ENCODE measurements around the gene ARL3.

Gene ARL3

DNA sequence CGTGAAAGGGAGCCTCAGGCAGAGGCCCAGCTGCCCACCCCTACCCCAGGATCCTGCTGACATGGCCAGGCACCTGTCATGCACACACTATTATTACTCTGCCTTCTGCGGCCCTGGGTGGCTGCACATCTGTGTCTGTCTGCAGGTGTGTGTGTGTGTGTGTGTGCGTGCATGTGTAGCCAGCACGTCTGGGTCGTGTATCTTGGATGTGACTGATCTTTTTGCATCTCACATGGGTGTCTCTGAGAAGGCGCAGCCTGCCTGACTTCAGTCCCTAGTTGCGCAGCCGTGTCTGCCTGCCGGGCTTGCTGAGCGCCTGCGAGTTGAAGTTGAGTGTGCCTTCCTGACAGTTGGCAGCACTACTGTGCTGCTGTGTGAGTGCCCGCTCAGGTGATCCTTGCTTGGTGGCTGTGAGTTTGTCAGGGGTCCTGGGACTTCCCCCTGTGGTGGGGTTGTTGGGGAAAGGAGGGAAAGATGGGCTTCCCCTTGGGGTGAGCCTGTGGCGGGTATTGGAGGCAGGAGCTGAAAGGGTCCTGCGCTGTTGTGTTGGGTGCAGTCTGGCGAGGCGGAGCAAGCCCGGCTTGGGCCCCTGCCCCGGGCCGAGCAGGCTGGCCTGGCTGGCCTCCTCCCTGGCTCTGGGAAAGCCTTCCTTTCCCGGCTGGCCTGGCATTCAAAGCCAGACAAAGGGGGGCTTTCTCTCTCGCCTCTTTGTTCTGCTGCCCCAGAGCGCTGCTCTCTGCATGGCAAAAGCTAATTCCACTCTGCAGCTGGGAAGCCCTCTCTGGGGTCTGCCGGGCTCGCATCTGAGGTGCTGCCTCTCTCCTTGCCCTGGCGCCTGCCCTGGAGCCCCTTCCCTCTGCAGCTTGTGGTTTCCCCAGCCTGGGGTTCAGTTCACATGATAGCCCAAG, 65.1 kb downstream of the ARL3 start:
- peak overlapping the region; percentile 89 for H3K27ac Mint-ChIP-seq
- peaks cover 75% of the 10 kb centered on the region for H3K4me1 Mint-ChIP-seq (ENCODE audit: low read depth)
- H3K27me3 Mint-ChIP-seq: no peaks in the 10 kb centered on the region
- H3K4me3 Mint-ChIP-seq: peak overlapping the region; percentile 99
- H3K9me3 Mint-ChIP-seq (ENCODE audit: low read depth): no peaks in the 10 kb centered on the region
- H3K36me3 Mint-ChIP-seq: no peaks in the 10 kb centered on the region

DNA sequence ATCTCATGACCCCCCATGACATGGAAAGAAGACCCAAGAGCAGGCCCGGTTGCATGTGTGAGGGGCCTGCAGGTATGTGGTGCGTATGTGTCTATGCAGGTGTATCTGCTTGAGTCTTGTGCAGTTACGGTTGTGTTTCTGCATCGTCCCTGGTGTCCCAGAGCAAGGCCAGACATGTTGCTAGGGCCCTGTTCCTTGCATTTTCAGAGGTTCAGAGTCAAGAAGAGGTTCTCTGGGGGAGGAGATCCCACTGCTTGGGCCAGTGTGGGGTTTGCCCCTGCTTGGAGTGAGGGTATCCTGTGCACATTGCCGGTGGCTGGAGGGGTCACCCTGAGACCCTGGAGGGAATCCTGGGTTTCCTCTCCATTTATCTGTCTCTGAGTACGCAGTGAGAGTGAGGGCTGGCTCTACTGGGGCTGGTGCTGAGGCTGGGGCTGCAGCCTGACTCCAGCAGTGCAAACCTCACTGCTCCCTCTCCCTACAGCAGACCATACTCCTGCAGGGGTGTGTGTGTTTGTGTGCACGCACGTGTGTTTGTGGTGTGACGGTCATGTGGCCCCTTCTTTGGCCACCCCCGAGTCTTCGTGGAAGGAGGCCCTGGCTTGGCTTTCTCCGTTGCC, 65.8 kb downstream of the ARL3 start:
- no peaks in the 10 kb centered on the region for H3K36me3 Mint-ChIP-seq
- H3K4me3 Mint-ChIP-seq: peak overlapping the region; percentile 99
- no peaks in the 10 kb centered on the region for H3K9me3 Mint-ChIP-seq (ENCODE audit: low read depth)
- peak overlapping the region; percentile 41 for H3K27ac Mint-ChIP-seq
- no peaks in the 10 kb centered on the region for H3K27me3 Mint-ChIP-seq
- H3K4me1 Mint-ChIP-seq (ENCODE audit: low read depth): peaks cover 68% of the 10 kb centered on the region

DNA sequence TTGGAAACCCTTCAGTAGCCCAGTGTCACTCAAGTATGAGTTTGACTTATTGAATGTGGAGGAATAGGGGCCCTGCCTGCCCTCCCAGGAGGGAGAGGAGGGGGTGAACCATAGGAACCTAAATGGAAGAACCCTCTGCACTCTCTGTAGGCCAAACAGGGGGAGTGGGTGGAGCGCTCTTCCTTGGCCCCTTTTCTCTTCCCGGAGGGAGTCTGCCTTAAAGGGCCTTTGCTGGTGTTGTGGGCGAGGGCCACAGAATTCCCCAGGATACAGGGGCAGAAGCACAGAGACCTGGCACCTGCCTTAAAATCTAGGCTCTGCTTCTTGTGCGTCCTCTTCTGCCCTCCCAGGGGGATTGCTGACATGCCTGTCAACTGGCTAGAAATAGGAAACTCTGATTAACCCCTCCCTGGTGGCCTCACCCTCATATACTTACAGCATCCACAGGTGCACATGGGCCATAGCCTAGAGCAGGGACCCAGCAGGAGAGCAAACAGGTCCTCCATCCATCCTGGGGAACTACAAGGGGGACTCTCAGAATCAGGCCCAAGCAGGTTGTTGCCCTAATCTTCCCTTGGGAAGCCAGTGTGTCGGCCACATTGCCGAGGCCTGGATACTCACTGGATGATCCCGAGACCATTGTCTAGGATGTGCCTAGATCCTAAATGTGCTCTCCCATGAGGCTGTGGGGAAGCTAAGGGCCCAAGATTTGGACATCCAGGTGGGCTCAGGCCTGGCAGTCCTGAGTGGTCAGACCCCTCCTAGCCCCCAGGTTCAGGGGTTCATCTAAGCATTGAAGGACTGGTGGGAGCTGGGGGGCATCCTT, 66.5 kb downstream of the ARL3 start:
- Mint-ChIP-seq H3K27ac (peak overlapping the region; percentile 58), H3K27me3 (no peaks in the 10 kb centered on the region), H3K36me3 (no peaks in the 10 kb centered on the region), H3K4me3 (peak overlapping the region; percentile 99), H3K4me1 (ENCODE audit: low read depth) (peaks cover 62% of the 10 kb centered on the region), H3K9me3 (ENCODE audit: low read depth) (no peaks in the 10 kb centered on the region)

DNA sequence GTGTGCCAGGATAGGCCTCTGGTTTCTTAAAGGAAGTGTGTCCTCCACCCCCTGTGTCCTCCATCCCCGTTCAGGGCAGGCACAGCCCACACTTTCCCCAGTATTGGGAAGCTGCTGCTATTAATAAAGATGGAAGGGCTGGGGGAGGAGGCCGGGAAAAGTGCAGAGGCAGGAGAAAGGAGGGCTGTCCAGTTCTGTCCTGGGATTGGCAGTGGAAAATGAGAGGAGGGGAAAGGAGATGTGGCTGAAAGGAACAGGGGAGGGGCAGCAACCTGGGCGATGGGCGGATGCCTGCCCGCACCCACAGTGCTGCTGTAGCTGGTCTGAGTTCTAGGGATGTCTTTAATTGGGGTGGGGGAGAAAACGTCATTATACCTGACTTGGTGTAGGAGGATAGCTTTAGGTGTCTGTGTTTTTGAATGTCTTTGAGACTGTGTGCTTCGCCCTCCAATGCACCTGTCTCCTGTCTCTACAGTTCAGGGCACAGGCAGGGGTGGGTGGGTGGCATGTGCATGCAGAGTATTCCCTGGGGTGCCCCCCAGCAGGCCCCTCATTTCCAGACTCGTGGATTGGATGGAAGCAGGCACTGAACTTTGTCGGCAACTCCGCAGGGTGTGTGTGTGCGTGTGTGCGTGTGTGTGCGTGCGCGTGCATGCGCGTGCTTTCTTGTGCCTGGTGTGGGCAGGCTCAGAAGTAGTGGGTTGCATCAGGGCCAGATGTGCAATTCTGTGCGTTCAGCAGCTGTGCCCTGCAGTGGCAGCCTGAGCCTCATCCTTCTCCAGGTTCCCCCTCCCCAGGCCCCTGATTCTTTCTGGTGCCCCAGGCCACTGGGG, 67.4 kb downstream of the ARL3 start:
- Mint-ChIP-seq H3K4me1 (ENCODE audit: low read depth) (peaks cover 55% of the 10 kb centered on the region), H3K27me3 (no peaks in the 10 kb centered on the region), H3K27ac (peak overlapping the region; percentile 94), H3K9me3 (ENCODE audit: low read depth) (no peaks in the 10 kb centered on the region), H3K36me3 (no peaks in the 10 kb centered on the region), H3K4me3 (peak overlapping the region; percentile 99)

DNA sequence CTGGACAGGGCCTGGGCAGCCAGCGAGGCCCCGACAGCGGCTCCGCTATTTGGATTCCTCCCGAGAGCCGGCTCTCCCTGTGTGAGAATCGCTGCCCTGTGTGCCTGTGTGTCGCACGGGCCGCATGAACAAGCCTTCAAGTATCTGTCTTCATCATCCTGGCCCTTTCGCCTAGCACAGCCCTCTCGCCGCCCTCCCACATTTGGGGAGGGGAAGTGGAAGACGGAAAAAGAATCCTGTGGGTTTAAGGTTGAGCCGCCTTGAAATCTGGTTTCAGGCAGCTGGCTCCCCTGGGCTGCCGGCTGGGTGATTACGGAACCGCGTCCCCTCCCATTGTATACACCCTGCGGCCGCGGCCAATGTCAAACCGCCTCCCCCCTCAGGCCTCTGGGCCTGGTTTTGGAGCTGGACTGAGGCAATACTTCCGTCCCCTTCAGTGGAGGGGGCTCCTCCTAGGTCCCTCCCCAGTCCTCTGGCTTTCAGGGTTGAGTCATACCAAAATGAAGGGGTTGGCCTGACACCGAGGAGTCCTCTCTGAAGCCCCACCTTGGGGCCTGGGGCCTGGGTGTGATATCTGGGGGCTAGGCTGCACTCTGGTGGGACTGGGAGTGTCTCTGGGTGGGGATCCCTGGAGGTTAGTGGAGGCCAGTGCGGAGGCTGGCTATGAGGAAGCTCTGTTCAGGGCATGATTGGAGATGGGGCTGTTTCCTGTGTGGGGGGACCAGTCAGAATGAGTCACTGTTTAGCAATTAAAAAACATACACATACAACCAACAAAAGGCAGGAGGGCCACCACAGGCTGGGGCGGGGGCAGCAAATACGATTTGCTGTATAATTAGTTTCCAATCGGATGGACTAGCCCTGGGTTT, 68.2 kb downstream of the ARL3 start:
- Mint-ChIP-seq H3K4me3 (peak overlapping the region; percentile 99), H3K4me1 (ENCODE audit: low read depth) (peaks cover 53% of the 10 kb centered on the region), H3K27ac (peak overlapping the region; percentile 94)

DNA sequence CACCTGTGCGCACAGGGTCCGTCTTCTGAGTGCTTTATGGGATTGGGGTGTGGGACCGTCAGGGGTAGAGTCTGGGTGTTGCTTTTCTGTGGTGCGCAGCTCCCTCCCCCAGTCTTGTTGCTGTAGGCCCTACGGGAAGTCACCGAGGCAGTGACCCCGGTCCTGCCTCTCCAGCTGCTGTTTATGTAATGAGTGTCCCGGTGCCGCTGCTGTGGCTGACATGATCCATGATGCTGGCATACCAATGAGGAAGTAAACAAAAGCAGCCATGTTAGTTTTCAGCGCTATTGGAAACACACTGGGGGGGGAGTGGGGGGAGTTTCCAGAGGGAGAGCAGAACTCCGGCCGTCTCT, 68.8 kb downstream of the ARL3 start:
- Mint-ChIP-seq H3K27me3 (no peaks in the 10 kb centered on the region), H3K4me1 (ENCODE audit: low read depth) (peaks cover 47% of the 10 kb centered on the region), H3K27ac (peak overlapping the region; percentile 94), H3K36me3 (no peaks in the 10 kb centered on the region), H3K9me3 (ENCODE audit: low read depth) (no peaks in the 10 kb centered on the region), H3K4me3 (peak overlapping the region; percentile 99)

More for the DNA sequence above, 68.2 kb downstream of the ARL3 start:
- H3K27me3 Mint-ChIP-seq: no peaks in the 10 kb centered on the region
- no peaks in the 10 kb centered on the region for H3K36me3 Mint-ChIP-seq
- no peaks in the 10 kb centered on the region for H3K9me3 Mint-ChIP-seq (ENCODE audit: low read depth)

DNA sequence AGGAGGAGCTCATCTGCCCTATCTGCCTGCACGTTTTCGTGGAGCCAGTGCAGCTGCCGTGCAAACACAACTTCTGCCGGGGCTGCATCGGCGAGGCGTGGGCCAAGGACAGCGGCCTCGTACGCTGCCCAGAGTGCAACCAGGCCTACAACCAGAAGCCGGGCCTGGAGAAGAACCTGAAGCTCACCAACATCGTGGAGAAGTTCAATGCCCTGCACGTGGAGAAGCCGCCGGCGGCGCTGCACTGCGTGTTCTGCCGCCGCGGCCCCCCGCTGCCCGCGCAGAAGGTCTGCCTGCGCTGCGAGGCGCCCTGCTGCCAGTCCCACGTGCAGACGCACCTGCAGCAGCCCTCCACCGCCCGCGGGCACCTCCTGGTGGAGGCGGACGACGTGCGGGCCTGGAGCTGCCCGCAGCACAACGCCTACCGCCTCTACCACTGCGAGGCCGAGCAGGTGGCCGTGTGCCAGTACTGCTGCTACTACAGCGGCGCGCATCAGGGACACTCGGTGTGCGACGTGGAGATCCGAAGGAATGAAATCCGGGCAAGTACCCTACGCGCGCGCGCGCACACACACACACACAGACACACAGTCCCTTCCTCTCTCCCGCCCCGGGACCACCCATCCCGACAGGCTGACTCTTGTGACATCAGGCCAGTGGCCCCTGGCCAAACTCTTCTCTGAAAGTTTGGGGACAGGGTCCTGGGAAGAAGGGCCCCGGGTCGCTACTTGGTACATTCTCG, 69.4 kb downstream of the ARL3 start:
- Mint-ChIP-seq H3K9me3 (ENCODE audit: low read depth) (no peaks in the 10 kb centered on the region), H3K4me1 (ENCODE audit: low read depth) (peaks cover 43% of the 10 kb centered on the region), H3K27ac (peak overlapping the region; percentile 94), H3K27me3 (no peaks in the 10 kb centered on the region), H3K36me3 (no peaks in the 10 kb centered on the region), H3K4me3 (peak overlapping the region; percentile 99)

DNA sequence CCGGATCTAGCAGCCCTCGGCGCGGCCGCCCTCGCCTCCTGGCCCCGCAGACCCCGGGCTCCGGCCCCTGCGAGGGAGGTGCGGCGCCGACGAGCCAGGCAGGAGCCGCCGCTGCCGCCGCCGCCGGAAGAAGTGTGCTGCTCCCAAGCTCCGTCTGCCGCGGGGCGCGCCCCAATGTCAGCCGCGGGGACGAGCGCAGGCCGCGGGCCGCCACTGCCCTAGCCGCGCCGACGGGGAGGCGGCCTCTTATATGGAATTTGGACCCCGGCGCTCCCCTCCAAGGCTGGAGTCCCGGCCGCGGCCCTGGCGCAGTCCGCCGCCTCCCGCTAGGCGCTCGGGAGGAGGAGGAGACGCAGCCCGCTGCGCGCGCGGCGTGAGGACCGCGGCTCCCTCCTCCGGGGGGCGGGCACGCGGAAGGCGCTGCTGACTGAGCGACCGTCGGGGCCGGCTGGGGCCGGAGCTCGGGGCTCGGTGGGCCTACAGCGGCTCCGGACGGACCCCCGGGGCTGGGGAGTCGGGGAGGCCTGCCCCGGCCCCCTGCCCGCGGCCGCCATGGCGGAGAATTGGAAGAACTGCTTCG, 70.0 kb downstream of the ARL3 start, which contains the start of gene TRIM8:
TSS of gene TRIM8 (plus strand) at position 414 of the 580 bp plus-strand sequence. CDS start at position 553, 139 bp downstream.
- peaks cover 38% of the 10 kb centered on the region for H3K4me1 Mint-ChIP-seq (ENCODE audit: low read depth)
- no peaks in the 10 kb centered on the region for H3K27me3 Mint-ChIP-seq
- peak within 1 kb of the TSS; percentile 99 for H3K4me3 Mint-ChIP-seq
- no peaks in the 10 kb centered on the region for H3K9me3 Mint-ChIP-seq (ENCODE audit: low read depth)
- H3K27ac Mint-ChIP-seq: peak within 1 kb of the TSS; percentile 94
- H3K36me3 Mint-ChIP-seq: no peaks in the 10 kb centered on the region

DNA sequence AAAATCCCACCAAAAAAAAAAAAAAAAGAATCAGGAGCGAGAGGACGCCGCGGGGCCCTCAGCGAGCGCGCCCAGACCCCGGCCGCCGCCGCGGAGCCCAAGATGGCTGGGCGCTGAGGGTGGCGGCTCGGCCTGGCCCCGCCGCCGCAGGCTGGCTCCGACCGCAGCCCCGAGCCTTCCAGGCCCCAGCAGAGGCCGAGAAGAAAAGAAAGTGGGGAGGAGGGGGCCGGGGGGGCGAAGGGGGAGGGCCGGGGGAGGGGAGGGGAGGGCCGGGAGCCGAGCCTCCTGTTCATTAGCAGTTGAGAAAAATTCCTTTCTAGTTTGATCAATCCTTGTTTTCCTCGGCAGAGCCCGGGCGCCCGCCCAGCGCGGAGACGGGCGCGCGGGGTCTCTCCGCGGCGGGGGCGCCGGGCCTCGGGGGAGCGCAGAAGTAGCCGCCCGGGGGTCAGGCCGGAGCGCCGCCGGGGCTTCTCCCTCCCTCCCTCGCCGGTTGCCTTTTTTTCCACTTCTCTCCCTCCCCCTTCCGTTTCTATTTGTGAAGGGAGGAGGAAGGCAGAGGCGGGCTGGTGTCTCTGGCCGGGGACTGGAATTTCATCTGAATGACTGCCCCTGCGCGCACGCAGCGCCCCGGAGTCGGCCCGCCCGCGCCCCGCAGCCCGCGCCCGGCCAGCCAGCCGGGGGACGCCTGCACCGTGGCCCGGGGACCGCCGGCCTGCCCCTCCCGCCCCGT, 70.7 kb downstream of the ARL3 start:
- Mint-ChIP-seq H3K4me1 (ENCODE audit: low read depth) (peaks cover 32% of the 10 kb centered on the region), H3K27me3 (no peaks in the 10 kb centered on the region), H3K36me3 (no peaks in the 10 kb centered on the region), H3K4me3 (peak overlapping the region; percentile 88), H3K9me3 (ENCODE audit: low read depth) (no peaks in the 10 kb centered on the region), H3K27ac (peak overlapping the region; percentile 72)

DNA sequence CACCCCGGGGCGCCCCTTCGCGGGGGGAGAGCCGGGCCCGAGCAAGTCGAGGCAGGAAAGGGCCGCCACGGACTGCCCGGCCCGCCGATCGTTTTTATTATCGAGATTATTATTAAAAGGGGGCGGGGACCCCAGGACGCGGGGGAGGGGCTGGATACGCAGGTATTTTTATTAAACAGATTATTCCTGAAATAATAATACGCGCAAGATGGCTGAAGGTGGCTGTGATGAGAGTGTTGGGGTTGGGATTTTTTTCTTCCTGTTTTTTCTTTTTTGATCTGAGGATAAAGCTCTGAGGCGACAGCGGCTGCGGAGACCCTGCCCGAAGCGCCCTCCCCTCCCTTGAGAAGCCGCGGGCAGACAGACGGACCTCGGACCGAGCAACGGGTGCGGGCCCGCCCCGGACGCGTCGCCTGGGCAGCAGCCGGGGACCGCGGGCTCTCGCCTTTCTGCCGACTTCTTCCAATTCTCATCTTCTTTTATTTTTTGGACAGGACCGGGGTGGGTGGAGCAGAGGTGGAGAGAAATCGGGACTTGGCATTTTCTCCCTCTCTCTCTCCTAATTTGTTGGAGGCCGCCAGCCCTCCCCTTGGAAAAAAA, 71.4 kb downstream of the ARL3 start:
- H3K27ac Mint-ChIP-seq: peak overlapping the region; percentile 72
- H3K27me3 Mint-ChIP-seq: no peaks in the 10 kb centered on the region
- peaks cover 25% of the 10 kb centered on the region for H3K4me1 Mint-ChIP-seq (ENCODE audit: low read depth)
- no peaks in the 10 kb centered on the region for H3K36me3 Mint-ChIP-seq
- peak overlapping the region; percentile 88 for H3K4me3 Mint-ChIP-seq
- no peaks in the 10 kb centered on the region for H3K9me3 Mint-ChIP-seq (ENCODE audit: low read depth)

DNA sequence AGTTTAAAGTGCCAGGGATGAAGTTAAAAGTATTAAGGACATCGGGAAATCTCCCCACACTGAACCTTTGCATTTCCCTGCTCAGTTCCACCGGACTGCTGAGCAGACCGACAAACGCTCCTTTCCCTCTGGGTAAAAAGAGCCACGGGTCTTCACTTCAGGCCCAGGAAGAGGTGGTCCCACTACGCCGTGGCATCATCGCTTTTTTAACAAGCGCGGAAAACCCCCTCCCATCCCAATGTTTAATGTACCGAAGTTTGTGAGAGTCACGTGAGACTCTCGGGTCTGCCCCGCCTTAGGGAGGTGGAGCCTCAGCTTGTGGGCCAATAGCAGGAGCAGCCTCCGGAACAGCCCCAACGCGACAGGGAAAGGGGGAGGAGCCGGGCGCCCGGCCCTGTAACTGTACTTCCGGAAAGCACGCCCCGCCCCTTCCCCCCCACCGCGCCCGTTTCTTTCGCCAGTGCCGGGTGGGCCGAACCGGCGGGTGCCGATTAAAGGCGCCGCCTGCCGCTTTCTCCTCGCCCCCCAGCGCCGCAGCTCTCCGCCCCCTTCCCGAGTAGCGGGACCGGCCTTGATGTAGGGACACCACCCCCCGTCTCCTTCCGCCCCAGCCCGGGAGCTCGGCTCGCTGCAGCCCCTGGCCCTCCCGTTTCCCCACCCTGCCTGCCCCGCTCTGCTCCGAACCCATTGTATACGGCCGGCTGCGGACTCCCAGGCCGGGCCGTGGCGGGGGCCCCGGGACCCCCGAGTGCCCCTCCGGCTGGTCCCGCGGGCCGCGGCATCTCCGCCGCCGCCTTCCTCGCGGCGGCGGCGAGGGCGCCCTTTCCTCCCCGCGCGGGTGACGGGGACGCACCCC, 72.1 kb downstream of the ARL3 start:
- no peaks in the 10 kb centered on the region for H3K9me3 Mint-ChIP-seq (ENCODE audit: low read depth)
- no peaks in the 10 kb centered on the region for H3K36me3 Mint-ChIP-seq
- H3K27me3 Mint-ChIP-seq: no peaks in the 10 kb centered on the region
- H3K27ac Mint-ChIP-seq: peak overlapping the region; percentile 93
- peaks cover 18% of the 10 kb centered on the region for H3K4me1 Mint-ChIP-seq (ENCODE audit: low read depth)
- peak overlapping the region; percentile 88 for H3K4me3 Mint-ChIP-seq

Data from activated naive CD8-positive, alpha-beta T cell (primary cell).